Nephron progenitor cell (in vitro differentiated cells): Measurements from ENCODE around the gene RAB11FIP4.

Experiments
- DNase-seq: peaks from one replicate; pipeline ENCODE4 v3.0.0; 2021
- H3K27ac Mint-ChIP-seq: 2 replicates; pipeline ENCODE4 v1.8.0; 2021; ENCODE audit warnings: mild to moderate bottlenecking, moderate library complexity, mixed read lengths
- H3K27me3 Mint-ChIP-seq: 2 replicates; pipeline ENCODE4 v1.8.0; 2021; ENCODE audit warnings: mild to moderate bottlenecking, low read depth, mixed read lengths; ENCODE audit not compliant: poor library complexity
- H3K36me3 Mint-ChIP-seq: 2 replicates; pipeline ENCODE4 v1.8.0; 2021; ENCODE audit warnings: low read depth, mixed read lengths
- H3K4me1 Mint-ChIP-seq: 2 replicates; pipeline ENCODE4 v1.8.0; 2021; ENCODE audit warnings: mixed read lengths
- H3K4me3 Mint-ChIP-seq: 2 replicates; pipeline ENCODE4 v1.8.0; 2021; ENCODE audit warnings: mild to moderate bottlenecking, moderate library complexity, mixed read lengths
- H3K9me3 Mint-ChIP-seq: 2 replicates; pipeline ENCODE4 v1.8.0; 2021; ENCODE audit warnings: mild to moderate bottlenecking, moderate library complexity, mixed read lengths
- CTCF ChIP-seq: fragments of 200-600 bp; sonication (generic); IDR thresholded peaks from 2 replicates; pipeline ENCODE4 v1.5.0; 2021; ENCODE audit warnings: antibody characterized with exemption

The RAB11FIP4 gene

GRCh38 chr17:31477417-31478055 lies 86.1 kb downstream of the RAB11FIP4 start:
- Mint-ChIP-seq H3K27ac (peak overlapping the region; percentile 6), H3K9me3 (no peaks in the 10 kb centered on the region), H3K36me3 (no peaks in the 10 kb centered on the region), H3K4me3 (no peak overlapping the region), H3K4me1 (peaks cover 35% of the 10 kb centered on the region), H3K27me3 (peaks cover 21% of the 10 kb centered on the region)
- no peak for DNase-seq
- no peak for TF ChIP-seq CTCF

GRCh38 chr17:31479062-31479408 lies 87.6 kb downstream of the RAB11FIP4 start:
- no peaks in the 10 kb centered on the region for H3K9me3 Mint-ChIP-seq
- H3K27me3 Mint-ChIP-seq, result peaks cover 17% of the 10 kb centered on the region
- no peak for DNase-seq
- no peak overlapping the region for H3K4me3 Mint-ChIP-seq
- H3K36me3 Mint-ChIP-seq, result no peaks in the 10 kb centered on the region
- no peak for TF ChIP-seq CTCF
- peaks cover 35% of the 10 kb centered on the region for H3K4me1 Mint-ChIP-seq
- no peak overlapping the region for H3K27ac Mint-ChIP-seq

GRCh38 chr17:31479524-31479923 lies 88.0 kb downstream of the RAB11FIP4 start:
- TF ChIP-seq CTCF, result no peak
- Mint-ChIP-seq H3K36me3 (no peaks in the 10 kb centered on the region), H3K4me1 (peaks cover 35% of the 10 kb centered on the region), H3K9me3 (no peaks in the 10 kb centered on the region), H3K4me3 (no peak overlapping the region), H3K27ac (no peak overlapping the region), H3K27me3 (peaks cover 16% of the 10 kb centered on the region)
- no peak for DNase-seq

GRCh38 chr17:31480067-31480466 lies 88.6 kb downstream of the RAB11FIP4 start:
- Mint-ChIP-seq H3K27ac (no peak overlapping the region), H3K4me1 (peaks cover 30% of the 10 kb centered on the region), H3K27me3 (peaks cover 11% of the 10 kb centered on the region), H3K9me3 (no peaks in the 10 kb centered on the region), H3K36me3 (no peaks in the 10 kb centered on the region), H3K4me3 (no peak overlapping the region)
- no peak for TF ChIP-seq CTCF
- DNase-seq, result no peak

GRCh38 chr17:31480904-31481782 lies 89.7 kb downstream of the RAB11FIP4 start:
- Mint-ChIP-seq H3K4me3 (no peak overlapping the region), H3K27me3 (peaks cover 10% of the 10 kb centered on the region), H3K27ac (peak overlapping the region; percentile 10), H3K9me3 (no peaks in the 10 kb centered on the region), H3K36me3 (no peaks in the 10 kb centered on the region), H3K4me1 (peaks cover 28% of the 10 kb centered on the region)
- no peak for DNase-seq
- no peak for TF ChIP-seq CTCF

- Mint-ChIP-seq H3K36me3 (no peaks in the 10 kb centered on the region), H3K27ac (no peak overlapping the region), H3K27me3 (peaks cover 14% of the 10 kb centered on the region), H3K4me1 (peaks cover 31% of the 10 kb centered on the region), H3K4me3 (no peak overlapping the region), H3K9me3 (no peaks in the 10 kb centered on the region)
- no peak for TF ChIP-seq CTCF
- DNase-seq, result no peak
These were observed 90.3 kb downstream of the RAB11FIP4 start for GRCh38 chr17:31481783-31482081.
